ENCODE results near the gene ALKBH2.

GRCh38 chr12:109098651-109099050 is 5.4 kb upstream of the ALKBH2 start:
- TF ChIP-seq RAD21 (IDR thresholded peaks at IDR 0.05; ENCODE audit: low read depth) = no peak
- TF ChIP-seq TCF12 (IDR thresholded peaks at IDR 0.05; ENCODE audit: low read depth) = no peak
- TF ChIP-seq REST (IDR thresholded peaks at IDR 0.05; ENCODE audit: low read depth) = no peak
- TF ChIP-seq NFIC (IDR thresholded peaks at IDR 0.05) = no peak
- no peak for TF ChIP-seq CEBPB (IDR thresholded peaks at IDR 0.05)
- no peak for TF ChIP-seq TAF1 (IDR thresholded peaks at IDR 0.05; ENCODE audit: low read depth)
- no peak for TF ChIP-seq YY1 (IDR thresholded peaks at IDR 0.05; ENCODE audit: low read depth)
- no peak for TF ChIP-seq EP300 (IDR thresholded peaks at IDR 0.05; ENCODE audit: borderline replicate concordance)
- TF ChIP-seq ZBTB7A (IDR thresholded peaks at IDR 0.05; ENCODE audit: low read depth) = no peak
- no peak for TF ChIP-seq EGR1 (IDR thresholded peaks at IDR 0.05)
- TF ChIP-seq CREB1 (IDR thresholded peaks at IDR 0.05; ENCODE audit: low read depth) = no peak
- TF ChIP-seq USF1 (IDR thresholded peaks at IDR 0.05) = no peak
- TF ChIP-seq MAX (IDR thresholded peaks at IDR 0.05) = no peak
- TF ChIP-seq FOXM1 (IDR thresholded peaks at IDR 0.05; ENCODE audit: borderline replicate concordance, low read depth) = no peak
